Kidney capillary endothelial cell (primary cell): Measurements from ENCODE around the gene FBXL13.
"Not testable (repeated sequence)": the region's sequence is repeated elsewhere in the genome, so short reads cannot be mapped to it uniquely, and the experiment has no call there.

Source experiments
- DNase-seq: peaks from one replicate; pipeline ENCODE4 v3.0.0-alpha.2; 2018; ENCODE audit warnings: low spot score

FBXL13 gene

GRCh38 chr7:102934701-102935100 lies 139.9 kb downstream of the FBXL13 start:
- DNase-seq, result no peak

GRCh38 chr7:102934239-102934638 lies 140.4 kb downstream of the FBXL13 start:
- no peak for DNase-seq

GRCh38 chr7:102933763-102934162 lies 140.8 kb downstream of the FBXL13 start:
- no peak for DNase-seq

GRCh38 chr7:102931757-102932156 lies 142.8 kb downstream of the FBXL13 start:
- no peak for DNase-seq

- DNase-seq, result no peak
These were observed 147.2 kb downstream of the FBXL13 start for GRCh38 chr7:102927312-102927933.

GRCh38 chr7:102926783-102927140 lies 147.8 kb downstream of the FBXL13 start:
- no peak for DNase-seq

GRCh38 chr7:102925976-102926782 lies 148.4 kb downstream of the FBXL13 start:
- no peak for DNase-seq

GRCh38 chr7:102918845-102919244 lies 155.8 kb downstream of the FBXL13 start:
- no peak for DNase-seq

- no peak for DNase-seq
These were observed 156.9 kb downstream of the FBXL13 start for GRCh38 chr7:102917436-102918353.

- no peak for DNase-seq
These were observed 157.7 kb downstream of the FBXL13 start for GRCh38 chr7:102916881-102917280.

GRCh38 chr7:102916426-102916825 lies 158.2 kb downstream of the FBXL13 start:
- no peak for DNase-seq

- DNase-seq, result no peak
These were observed 160.0 kb downstream of the FBXL13 start for GRCh38 chr7:102914585-102914984.

- no peak for DNase-seq
These were observed 160.8 kb downstream of the FBXL13 start for GRCh38 chr7:102913826-102914225.

- DNase-seq, result no peak
These were observed 161.9 kb downstream of the FBXL13 start, which contains the start of gene LRRC17 for GRCh38 chr7:102912742-102913141. LRRC17 (plus strand) TSS chr7:102913000; CDS start chr7:102933914, 20,914 bp downstream.

- DNase-seq, result no peak
These were observed 165.9 kb downstream of the FBXL13 start for GRCh38 chr7:102908676-102909075.

GRCh38 chr7:102903576-102903975 lies 171.0 kb downstream of the FBXL13 start:
- DNase-seq, result not testable (repeated sequence)

GRCh38 chr7:102902052-102902451 lies 172.5 kb downstream of the FBXL13 start:
- DNase-seq, result not testable (repeated sequence)

GRCh38 chr7:102898532-102898859 lies 176.1 kb downstream of the FBXL13 start:
- no peak for DNase-seq

- DNase-seq, result no peak
These were observed 176.6 kb downstream of the FBXL13 start for GRCh38 chr7:102897856-102898531.

GRCh38 chr7:102897211-102897631 lies 177.4 kb downstream of the FBXL13 start:
- DNase-seq, result no peak

GRCh38 chr7:102896585-102896984 lies 178.0 kb downstream of the FBXL13 start:
- no peak for DNase-seq

- DNase-seq, result no peak
These were observed 179.0 kb downstream of the FBXL13 start for GRCh38 chr7:102895602-102896001.
